A549 (cell line): ENCODE data around the gene SLF2.

Source experiments
- BHLHE40 ChIP-seq: IDR thresholded peaks from 2 replicates; pipeline ENCODE4 v1.6.1; 2012; ENCODE audit warnings: low read depth, low read length, inconsistent platforms
- CBX8 ChIP-seq: fragments of 200-600 bp; sonication (generic); IDR thresholded peaks from 2 replicates; pipeline ENCODE4 v1.6.1; 2016
- CTCF ChIP-seq: fragments of >200 bp; sonication (Bioruptor Twin); formaldehyde crosslinking; IDR thresholded peaks from 3 replicates; pipeline ENCODE4 v1.5.1; 2016
- EP300 ChIP-seq, 2 experiments: fragments of >200 bp; sonication (Bioruptor Twin); formaldehyde crosslinking; IDR thresholded peaks; 2 replicates in 1 of 2; 3 replicates in 1 of 2; pipeline ENCODE4 v1.6.1; 2016 to 2017
- KDM5A ChIP-seq: fragments of 200-600 bp; sonication (generic); IDR thresholded peaks from 2 replicates; pipeline ENCODE4 v1.6.1; 2016; ENCODE audit warnings: antibody characterized with exemption, mild to moderate bottlenecking
- POLR2A ChIP-seq: IDR thresholded peaks from 2 replicates; pipeline ENCODE4 v1.6.1; 2012; ENCODE audit warnings: mild to moderate bottlenecking, low read length
- REST ChIP-seq: fragments of 200-600 bp; sonication (generic); IDR thresholded peaks from 2 replicates; pipeline ENCODE4 v1.6.1; 2016; ENCODE audit warnings: antibody characterized with exemption, mild to moderate bottlenecking, moderate library complexity
- SMC3 ChIP-seq: fragments of >200 bp; sonication (Bioruptor Twin); formaldehyde crosslinking; IDR thresholded peaks from 3 replicates; pipeline ENCODE4 v1.6.1; 2018; ENCODE audit warnings: inconsistent platforms
- SREBF2 ChIP-seq: fragments of 450-650 bp; IDR thresholded peaks from 2 replicates; pipeline ENCODE4 v1.6.1; 2014; ENCODE audit warnings: mild to moderate bottlenecking, moderate library complexity
- ZFP36 ChIP-seq: fragments of 450-650 bp; IDR thresholded peaks from 2 replicates; pipeline ENCODE4 v1.6.1; 2014; ENCODE audit warnings: borderline replicate concordance; ENCODE audit not compliant: partially characterized antibody
- ZNF302 ChIP-seq: fragments of 250-450 bp; sonication (Bioruptor Pico); IDR thresholded peaks from 2 replicates; pipeline ENCODE4 v1.9.0; 2021; ENCODE audit warnings: inconsistent platforms, mild to moderate bottlenecking, moderate library complexity
- TF ChIP-seq, protein P1 (sequence below): fragments of 450-650 bp; IDR thresholded peaks from 2 replicates; pipeline ENCODE4 v1.6.1; 2014; ENCODE audit warnings: antibody characterized with exemption

DNA sequence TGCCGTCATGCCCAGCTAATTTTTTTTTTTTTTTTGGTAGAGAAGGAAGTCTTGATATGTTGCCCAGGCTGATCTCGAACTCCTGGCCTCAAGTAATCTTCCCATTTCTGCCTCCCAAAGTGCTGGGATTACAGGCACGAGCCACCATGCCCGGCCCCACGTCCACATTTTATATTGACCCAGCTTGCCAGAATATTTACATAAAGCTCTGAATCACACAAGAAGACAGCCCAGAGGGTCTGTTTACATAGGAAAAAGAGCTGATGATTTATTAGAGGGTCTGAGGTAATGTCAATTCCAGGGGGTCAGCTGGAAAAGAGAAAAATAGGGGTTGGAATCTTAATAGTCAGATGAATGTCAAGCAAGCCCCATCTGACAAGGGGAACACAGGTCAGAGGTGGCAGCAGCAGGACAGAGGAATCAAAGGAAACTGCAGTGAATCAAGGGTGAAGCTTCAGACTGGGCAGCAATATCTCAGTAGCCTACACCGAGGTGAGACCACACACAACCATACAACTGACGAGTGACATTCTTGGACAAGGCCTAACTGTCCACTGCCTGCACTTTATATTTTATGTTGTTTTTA, 15.8 kb upstream of the SLF2 start:
- TF ChIP-seq CTCF: no peak
- no peak; the same call in 1 of the 2 replicates for TF ChIP-seq BHLHE40
- no peak for TF ChIP-seq REST
- no peak for TF ChIP-seq CBX8
- no peak for TF ChIP-seq SREBF2
- no peak for TF ChIP-seq EP300 (IDR thresholded peaks at IDR 0.05)
- no peak for TF ChIP-seq SMC3
- TF ChIP-seq KDM5A: no peak
- no peak for TF ChIP-seq POLR2A
- TF ChIP-seq, protein P1, sequence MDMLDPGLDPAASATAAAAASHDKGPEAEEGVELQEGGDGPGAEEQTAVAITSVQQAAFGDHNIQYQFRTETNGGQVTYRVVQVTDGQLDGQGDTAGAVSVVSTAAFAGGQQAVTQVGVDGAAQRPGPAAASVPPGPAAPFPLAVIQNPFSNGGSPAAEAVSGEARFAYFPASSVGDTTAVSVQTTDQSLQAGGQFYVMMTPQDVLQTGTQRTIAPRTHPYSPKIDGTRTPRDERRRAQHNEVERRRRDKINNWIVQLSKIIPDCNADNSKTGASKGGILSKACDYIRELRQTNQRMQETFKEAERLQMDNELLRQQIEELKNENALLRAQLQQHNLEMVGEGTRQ: no peak
- no peak for TF ChIP-seq ZNF302
- TF ChIP-seq ZFP36: no peak
